Ishikawa (cell line): ENCODE results near the gene NDUFA11.

ENCODE experiments used
- CREB1 ChIP-seq: IDR thresholded peaks from 2 replicates; pipeline ENCODE4 v1.6.1; 2012; ENCODE audit warnings: low read depth
- EP300 ChIP-seq: IDR thresholded peaks from 2 replicates; pipeline ENCODE4 v1.6.1; 2012; ENCODE audit warnings: borderline replicate concordance
- NFIC ChIP-seq: IDR thresholded peaks from 2 replicates; pipeline ENCODE4 v1.6.1; 2012
- RAD21 ChIP-seq: IDR thresholded peaks from 2 replicates; pipeline ENCODE4 v1.6.1; 2012; ENCODE audit warnings: low read depth
- REST ChIP-seq: IDR thresholded peaks from 2 replicates; pipeline ENCODE4 v1.6.1; 2012; ENCODE audit warnings: low read depth, mild to moderate bottlenecking
- TCF12 ChIP-seq: IDR thresholded peaks from 2 replicates; pipeline ENCODE4 v1.6.1; 2012; ENCODE audit warnings: low read depth
- TEAD4 ChIP-seq: IDR thresholded peaks from 2 replicates; pipeline ENCODE4 v1.6.1; 2012
- ZBTB7A ChIP-seq: IDR thresholded peaks from 2 replicates; pipeline ENCODE4 v1.6.1; 2012; ENCODE audit warnings: low read depth
- TF ChIP-seq, protein P1 (sequence below): IDR thresholded peaks from 2 replicates; pipeline ENCODE4 v1.6.1; 2012
- TF ChIP-seq, protein P2 (sequence below): IDR thresholded peaks from 2 replicates; pipeline ENCODE4 v1.6.1; 2012

DNA sequence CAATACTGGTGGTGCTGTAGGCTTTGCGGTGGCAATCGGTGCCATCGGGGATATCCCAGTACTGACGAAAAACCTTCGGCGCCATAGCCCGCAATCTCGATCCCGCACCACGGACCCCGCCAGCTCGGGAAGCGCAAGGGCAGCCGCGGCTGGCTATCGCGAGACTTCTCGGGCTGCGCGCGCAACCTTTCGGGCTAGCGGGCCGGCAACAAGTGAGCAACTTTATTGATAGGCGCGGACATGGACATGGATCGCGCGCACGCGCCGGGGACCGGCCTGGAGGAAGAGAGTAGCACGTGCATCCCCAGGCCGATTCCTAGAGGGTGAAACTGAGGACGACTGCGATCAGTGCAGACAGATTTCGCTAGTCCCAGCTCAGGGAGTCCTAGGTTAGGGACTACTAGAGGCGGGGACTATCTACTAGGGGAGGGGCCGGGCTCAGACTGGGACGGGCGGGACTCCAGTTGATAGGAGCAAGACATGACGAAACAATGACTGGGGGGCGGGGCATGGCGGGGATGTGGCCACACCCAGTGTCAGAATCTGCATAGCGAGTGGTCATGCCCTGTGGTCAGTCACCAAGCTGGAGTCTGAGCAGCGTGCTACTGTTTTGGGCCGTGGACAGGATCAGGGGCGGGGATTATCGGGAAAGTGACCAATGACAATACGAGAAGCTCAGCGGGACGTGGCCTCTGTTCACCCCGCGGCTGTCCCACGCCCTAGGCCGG, at the start of gene NDUFA11:
- TF ChIP-seq, protein P1, sequence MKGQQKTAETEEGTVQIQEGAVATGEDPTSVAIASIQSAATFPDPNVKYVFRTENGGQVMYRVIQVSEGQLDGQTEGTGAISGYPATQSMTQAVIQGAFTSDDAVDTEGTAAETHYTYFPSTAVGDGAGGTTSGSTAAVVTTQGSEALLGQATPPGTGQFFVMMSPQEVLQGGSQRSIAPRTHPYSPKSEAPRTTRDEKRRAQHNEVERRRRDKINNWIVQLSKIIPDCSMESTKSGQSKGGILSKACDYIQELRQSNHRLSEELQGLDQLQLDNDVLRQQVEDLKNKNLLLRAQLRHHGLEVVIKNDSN: peak; percentile 55
- TF ChIP-seq, protein P2, sequence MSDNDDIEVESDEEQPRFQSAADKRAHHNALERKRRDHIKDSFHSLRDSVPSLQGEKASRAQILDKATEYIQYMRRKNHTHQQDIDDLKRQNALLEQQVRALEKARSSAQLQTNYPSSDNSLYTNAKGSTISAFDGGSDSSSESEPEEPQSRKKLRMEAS: peak; percentile 91
- TF ChIP-seq RAD21 (no peak), NFIC (no peak), EP300 (peak; percentile 48; the same call in 1 of the 2 replicates), TCF12 (peak; percentile 68; the same call in 1 of the 2 replicates), ZBTB7A (no peak), REST (no peak), TEAD4 (no peak), CREB1 (peak; percentile 47; the same call in 1 of the 2 replicates)
